GM13977 (cell line): ENCODE data around the gene SBNO2.

ENCODE experiments used
- DNase-seq: peaks from one replicate; pipeline ENCODE4 v3.0.0; 2012; ENCODE audit warnings: low spot score
- in situ Hi-C: fragments of 300-500 bp; cut with MboI; formaldehyde crosslinking; loops from one replicate; pipeline ENCODE4 v1.12.0; 2022; ENCODE audit warnings: low sequenced_read_pairs, low pct_unique_long_range_greater_than_20kb, mixed read lengths, inconsistent platforms; ENCODE audit not compliant: unreplicated experiment
- TF ChIP-seq, protein P1 (sequence below): IDR thresholded peaks from 2 replicates; pipeline ENCODE4 v1.5.1; 2012; ENCODE audit warnings: mild to moderate bottlenecking, control low read depth; ENCODE audit not compliant: insufficient read depth; ENCODE audit errors: extremely low read depth, missing control alignments

The SBNO2 gene

DNA sequence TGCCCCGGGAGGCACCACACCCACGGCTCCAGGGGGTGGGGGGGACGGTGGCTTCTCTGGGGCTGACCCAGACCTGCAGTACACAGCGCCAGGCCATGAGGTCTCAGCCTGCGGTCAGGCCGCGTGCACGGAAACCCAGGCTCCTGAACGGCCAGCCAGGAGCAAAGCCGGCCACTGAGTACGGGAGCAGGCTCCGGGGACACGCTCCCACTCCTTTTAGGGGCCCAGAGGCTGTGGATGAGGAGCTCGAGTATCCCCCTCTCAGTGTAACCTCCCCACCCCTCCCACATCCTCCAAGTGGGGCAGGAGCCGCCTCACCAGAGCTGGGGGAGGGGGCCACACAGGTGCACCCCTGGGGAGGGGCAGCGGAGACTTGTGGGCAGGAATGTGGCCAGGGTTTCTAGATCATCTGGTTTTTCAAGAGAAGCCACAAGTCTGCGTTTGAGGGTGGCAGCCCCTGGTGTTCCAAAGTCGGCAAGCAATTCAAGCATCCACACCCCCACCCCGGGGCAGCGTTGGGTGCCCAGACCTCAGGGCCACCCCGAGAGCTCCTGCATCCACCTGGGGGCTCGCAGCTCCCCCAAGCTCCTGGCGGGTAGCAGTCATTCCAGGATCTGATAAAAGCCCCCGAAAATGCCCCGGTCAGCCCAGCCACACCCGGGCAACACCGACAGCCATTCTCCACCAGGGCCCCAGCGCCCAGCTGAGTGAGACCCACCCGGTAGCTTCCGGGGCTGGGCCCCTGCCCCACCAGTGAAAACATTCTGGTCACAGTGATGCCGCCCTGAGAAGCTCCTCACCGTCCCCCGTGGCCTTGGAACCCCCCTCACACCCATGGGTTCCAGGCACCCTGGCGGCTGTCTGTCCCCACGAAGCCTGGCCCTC lies 6.1 kb downstream of the SBNO2 start:
- in situ Hi-C loops = no loop called here
- no peak for DNase-seq
- TF ChIP-seq, protein P1, sequence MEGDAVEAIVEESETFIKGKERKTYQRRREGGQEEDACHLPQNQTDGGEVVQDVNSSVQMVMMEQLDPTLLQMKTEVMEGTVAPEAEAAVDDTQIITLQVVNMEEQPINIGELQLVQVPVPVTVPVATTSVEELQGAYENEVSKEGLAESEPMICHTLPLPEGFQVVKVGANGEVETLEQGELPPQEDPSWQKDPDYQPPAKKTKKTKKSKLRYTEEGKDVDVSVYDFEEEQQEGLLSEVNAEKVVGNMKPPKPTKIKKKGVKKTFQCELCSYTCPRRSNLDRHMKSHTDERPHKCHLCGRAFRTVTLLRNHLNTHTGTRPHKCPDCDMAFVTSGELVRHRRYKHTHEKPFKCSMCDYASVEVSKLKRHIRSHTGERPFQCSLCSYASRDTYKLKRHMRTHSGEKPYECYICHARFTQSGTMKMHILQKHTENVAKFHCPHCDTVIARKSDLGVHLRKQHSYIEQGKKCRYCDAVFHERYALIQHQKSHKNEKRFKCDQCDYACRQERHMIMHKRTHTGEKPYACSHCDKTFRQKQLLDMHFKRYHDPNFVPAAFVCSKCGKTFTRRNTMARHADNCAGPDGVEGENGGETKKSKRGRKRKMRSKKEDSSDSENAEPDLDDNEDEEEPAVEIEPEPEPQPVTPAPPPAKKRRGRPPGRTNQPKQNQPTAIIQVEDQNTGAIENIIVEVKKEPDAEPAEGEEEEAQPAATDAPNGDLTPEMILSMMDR = no peak

DNA sequence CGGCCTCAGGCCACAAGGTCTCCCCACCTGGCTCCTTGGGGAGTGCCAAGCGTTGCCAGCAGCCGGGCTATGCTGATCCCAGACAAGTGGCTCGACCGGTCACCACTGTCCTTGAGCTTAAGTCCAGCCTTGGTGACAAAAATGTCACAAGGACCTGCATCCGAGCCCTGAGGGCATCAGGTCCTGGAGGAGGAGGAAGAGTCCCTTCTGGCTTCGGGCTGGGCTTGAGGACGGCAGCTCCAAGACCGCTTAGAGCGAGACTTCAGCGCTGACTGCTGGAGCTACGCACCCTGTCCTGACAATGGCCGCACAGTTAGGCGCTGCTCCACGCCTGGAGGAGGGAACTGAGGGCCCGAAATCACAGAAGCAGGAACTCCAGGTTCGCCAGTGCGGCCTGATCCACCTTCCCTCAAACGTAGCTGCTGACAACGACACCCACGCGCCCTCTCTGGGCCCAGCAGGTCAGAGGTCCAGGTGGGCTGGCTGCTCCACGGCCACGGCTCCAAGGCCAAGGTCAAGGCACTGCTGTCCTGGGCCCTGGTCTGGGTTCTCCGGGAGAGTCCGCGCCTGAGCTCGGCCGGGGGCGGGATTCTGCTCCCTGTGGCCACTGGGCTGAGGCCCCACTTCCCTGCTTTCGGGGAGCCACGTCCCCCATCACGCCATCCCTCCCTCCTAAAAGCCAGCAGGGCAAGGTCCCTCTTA lies 7.0 kb downstream of the SBNO2 start:
- DNase-seq = no peak
- TF ChIP-seq, protein P1 = no peak
- in situ Hi-C loops = no loop called here

DNA sequence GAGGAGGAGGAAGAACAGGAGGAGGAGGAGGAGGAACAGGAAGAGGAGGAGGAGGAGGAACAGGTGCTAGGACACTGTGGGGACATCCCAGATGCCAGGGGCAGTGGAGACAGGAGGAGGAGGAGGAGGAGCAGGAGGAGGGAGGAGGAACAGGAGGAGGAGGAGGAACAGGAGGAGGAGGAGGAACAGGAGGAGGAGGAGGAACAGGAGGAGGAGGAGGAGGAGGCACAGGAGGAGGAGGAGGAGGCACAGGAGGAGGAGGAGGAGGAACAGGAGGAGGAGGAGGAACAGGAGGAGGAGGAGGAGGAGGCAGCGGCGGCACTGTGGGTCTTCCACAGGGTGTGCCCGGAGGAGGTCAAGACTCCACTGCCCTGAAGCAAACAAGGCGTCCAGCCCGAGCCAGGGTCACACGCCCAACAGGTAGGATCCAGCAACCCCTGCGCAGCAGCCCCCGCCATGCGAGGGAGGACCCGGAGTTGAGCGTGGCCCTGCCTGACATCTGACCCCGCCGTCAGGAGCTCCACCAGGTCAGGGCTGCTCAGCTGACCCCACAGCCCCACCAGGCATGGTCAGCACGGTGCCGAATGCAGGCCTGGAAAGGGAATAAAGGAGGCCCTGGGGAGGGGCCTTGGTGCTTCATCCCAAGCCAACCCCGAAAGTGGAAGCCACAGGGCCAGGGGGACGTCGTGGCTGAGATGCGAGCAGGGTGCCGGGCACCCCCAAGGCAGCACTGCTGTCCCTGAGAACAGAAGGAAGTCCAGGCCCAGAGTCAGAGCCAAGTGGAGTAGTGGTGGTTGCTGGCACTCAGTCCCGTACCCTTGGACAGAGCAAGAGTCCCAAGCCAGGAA lies 9.2 kb downstream of the SBNO2 start:
- DNase-seq = no peak
- TF ChIP-seq, protein P1 = no peak
- in situ Hi-C loops = no loop called here

DNA sequence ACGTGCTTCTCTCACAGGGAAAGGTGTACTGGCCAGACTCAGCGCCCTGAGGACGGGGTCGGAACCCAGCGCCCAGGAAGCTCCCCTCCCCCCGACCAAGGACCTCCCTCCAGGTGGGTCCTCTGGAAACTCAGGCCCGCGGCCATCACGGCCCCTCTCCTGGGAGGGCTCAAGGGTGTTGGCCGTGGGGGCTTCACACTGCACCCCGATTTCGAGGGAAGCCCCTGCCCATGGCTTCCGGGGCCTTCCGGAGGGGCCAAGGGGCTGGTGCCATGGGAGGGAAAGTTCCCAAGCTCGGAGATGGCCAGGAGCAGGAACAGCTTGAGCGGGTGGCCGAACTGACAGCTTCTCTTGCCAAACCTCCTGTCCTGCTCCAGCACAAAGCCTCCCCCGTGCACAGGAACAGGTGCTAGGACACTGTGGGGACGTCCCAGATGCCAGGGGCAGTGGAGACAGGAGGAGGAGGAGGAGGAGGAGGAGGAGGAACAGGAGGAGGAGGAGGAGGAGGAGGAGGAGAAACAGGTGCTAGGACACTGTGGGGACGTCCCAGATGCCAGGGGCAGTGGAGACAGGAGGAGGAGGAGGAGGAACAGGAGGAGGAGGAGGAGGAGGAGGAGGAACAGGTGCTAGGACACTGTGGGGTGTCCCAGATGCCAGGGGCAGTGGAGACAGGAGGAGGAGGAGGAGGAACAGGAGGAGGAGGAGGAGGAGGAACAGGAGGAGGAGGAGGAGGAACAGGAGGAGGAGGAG lies 10.0 kb downstream of the SBNO2 start:
- no peak for DNase-seq
- TF ChIP-seq, protein P1 = no peak
- in situ Hi-C loops = no loop called here

DNA sequence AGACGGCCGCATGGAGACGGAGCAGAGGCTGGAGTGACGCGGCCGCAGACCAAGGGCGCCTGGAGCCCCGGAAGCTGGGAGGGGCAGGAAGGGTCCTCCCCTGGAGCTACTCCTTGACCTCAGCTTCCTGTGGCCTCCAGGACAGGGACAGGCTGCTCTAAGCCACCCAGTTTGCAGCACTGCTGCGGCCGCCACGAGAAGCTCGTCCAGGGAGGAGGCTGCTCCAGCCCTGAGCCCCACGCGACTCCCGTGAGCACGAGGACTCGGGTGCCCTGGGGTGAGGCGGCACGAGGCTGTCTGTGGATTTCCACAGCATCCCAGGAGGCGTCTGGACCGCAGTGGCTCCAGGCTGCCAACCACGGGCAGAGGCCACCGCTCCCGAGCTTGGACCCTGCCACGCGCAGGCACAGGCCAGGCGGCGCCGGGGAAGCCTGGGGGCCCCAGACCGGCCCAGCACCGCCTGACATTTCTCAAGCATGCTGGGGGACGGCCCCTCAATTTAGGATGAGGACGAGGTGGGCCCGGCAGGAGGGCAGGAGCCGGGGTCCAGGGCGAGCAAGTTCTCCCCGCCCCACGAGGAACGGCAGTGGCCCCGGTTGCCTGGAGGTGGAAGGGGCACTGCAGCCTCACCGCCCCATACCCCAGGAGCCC lies 10.7 kb downstream of the SBNO2 start:
- TF ChIP-seq, protein P1 = no peak
- DNase-seq = no peak
- in situ Hi-C loops = no loop called here
